Activated CD8-positive, alpha-beta memory T cell treated with anti-CD3 and anti-CD28 coated beads for 24 hours (primary cell): Measurements from ENCODE around the gene CYP20A1.
"Not testable (repeated sequence)": the region's sequence is repeated elsewhere in the genome, so short reads cannot be mapped to it uniquely, and the experiment has no call there.

Experiments used
- DNase-seq: peaks from one replicate; pipeline ENCODE4 v3.0.0-alpha.2; 2020

The CYP20A1 gene

GRCh38 chr2:203238704-203239526 is at the start of gene CYP20A1:
CYP20A1 (plus strand) TSS chr2:203239018; CDS start chr2:203239063, 45 bp downstream.
- peak; percentile 98 for DNase-seq

GRCh38 chr2:203190547-203190946 is 48.3 kb upstream of the CYP20A1 start:
- not testable (repeated sequence) for DNase-seq

- not testable (repeated sequence) for DNase-seq
Observed at GRCh38 chr2:203191026-203191425, 47.8 kb upstream of the CYP20A1 start.

- no peak for DNase-seq
Observed at GRCh38 chr2:203191961-203192360, 46.9 kb upstream of the CYP20A1 start.

- DNase-seq, result no peak
Observed at GRCh38 chr2:203195331-203196036, 43.3 kb upstream of the CYP20A1 start.

- DNase-seq, result no peak
Observed at GRCh38 chr2:203200866-203201265, 38.0 kb upstream of the CYP20A1 start.

- no peak for DNase-seq
Observed at GRCh38 chr2:203201426-203201825, 37.4 kb upstream of the CYP20A1 start.

- DNase-seq, result no peak
Observed at GRCh38 chr2:203209538-203209937, 29.3 kb upstream of the CYP20A1 start.

GRCh38 chr2:203225423-203226039 is 13.3 kb upstream of the CYP20A1 start:
- DNase-seq, result no peak

- DNase-seq, result not testable (repeated sequence)
Observed at GRCh38 chr2:203229674-203230073, 9.1 kb upstream of the CYP20A1 start.

- no peak for DNase-seq
Observed at GRCh38 chr2:203237346-203238238, 1.2 kb upstream of the CYP20A1 start.

GRCh38 chr2:203238292-203238703 is 520 bp upstream of the CYP20A1 start:
- no peak for DNase-seq

GRCh38 chr2:203240491-203240890 is 1.7 kb downstream of the CYP20A1 start:
- DNase-seq, result no peak

GRCh38 chr2:203242518-203242917 is 3.7 kb downstream of the CYP20A1 start:
- no peak for DNase-seq

GRCh38 chr2:203246646-203247045 is 7.8 kb downstream of the CYP20A1 start:
- no peak for DNase-seq

GRCh38 chr2:203252818-203253217 is 14.0 kb downstream of the CYP20A1 start:
- no peak for DNase-seq

GRCh38 chr2:203253422-203254095 is 14.7 kb downstream of the CYP20A1 start:
- not testable (repeated sequence) for DNase-seq

- no peak for DNase-seq
Observed at GRCh38 chr2:203261326-203262159, 22.7 kb downstream of the CYP20A1 start.

- DNase-seq, result no peak
Observed at GRCh38 chr2:203279288-203279687, 40.5 kb downstream of the CYP20A1 start.

GRCh38 chr2:203280428-203281064 is 41.7 kb downstream of the CYP20A1 start:
- no peak for DNase-seq

- DNase-seq, result no peak
Observed at GRCh38 chr2:203282101-203282500, 43.3 kb downstream of the CYP20A1 start.
